Astrocyte (in vitro differentiated cells and primary cell): ENCODE data around the gene ABHD2.

Source experiments
- EZH2 ChIP-seq: IDR thresholded peaks from 2 replicates; pipeline ENCODE4 v1.6.1; 2012; ENCODE audit warnings: mild to moderate bottlenecking, low read length, inconsistent platforms; ENCODE audit not compliant: insufficient read depth
- TF ChIP-seq, protein P1 (sequence below): IDR thresholded peaks from 2 replicates; pipeline ENCODE4 v1.5.1; 2011; ENCODE audit warnings: low read depth, mild to moderate bottlenecking, inconsistent platforms, low read length, moderate library complexity; ENCODE audit not compliant: insufficient read depth

GRCh38 chr15:89225588-89225987 is 137.3 kb downstream of the ABHD2 start:
- TF ChIP-seq, protein P1, sequence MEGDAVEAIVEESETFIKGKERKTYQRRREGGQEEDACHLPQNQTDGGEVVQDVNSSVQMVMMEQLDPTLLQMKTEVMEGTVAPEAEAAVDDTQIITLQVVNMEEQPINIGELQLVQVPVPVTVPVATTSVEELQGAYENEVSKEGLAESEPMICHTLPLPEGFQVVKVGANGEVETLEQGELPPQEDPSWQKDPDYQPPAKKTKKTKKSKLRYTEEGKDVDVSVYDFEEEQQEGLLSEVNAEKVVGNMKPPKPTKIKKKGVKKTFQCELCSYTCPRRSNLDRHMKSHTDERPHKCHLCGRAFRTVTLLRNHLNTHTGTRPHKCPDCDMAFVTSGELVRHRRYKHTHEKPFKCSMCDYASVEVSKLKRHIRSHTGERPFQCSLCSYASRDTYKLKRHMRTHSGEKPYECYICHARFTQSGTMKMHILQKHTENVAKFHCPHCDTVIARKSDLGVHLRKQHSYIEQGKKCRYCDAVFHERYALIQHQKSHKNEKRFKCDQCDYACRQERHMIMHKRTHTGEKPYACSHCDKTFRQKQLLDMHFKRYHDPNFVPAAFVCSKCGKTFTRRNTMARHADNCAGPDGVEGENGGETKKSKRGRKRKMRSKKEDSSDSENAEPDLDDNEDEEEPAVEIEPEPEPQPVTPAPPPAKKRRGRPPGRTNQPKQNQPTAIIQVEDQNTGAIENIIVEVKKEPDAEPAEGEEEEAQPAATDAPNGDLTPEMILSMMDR = no peak
- TF ChIP-seq EZH2 = no peak
